GM19397 (cell line): ENCODE measurements around the gene COQ6.
"Not testable (repeated sequence)": the region's sequence is repeated elsewhere in the genome, so short reads cannot be mapped to it uniquely, and the experiment has no call there.

Experiments used
- ATAC-seq: cut with Tn5 transposase; IDR thresholded peaks from one replicate; pipeline ENCODE4 v1.9.1; 2021; ENCODE audit warnings: mild to moderate bottlenecking, moderate library complexity; ENCODE audit not compliant: unreplicated experiment

COQ6 gene

GRCh38 chr14:73977896-73978295 is 27.8 kb downstream of the COQ6 start:
- no peak for ATAC-seq

GRCh38 chr14:73988065-73988464 is 38.0 kb downstream of the COQ6 start:
- no peak for ATAC-seq

GRCh38 chr14:73988656-73989055 is 38.6 kb downstream of the COQ6 start:
- ATAC-seq: not testable (repeated sequence)

GRCh38 chr14:73991092-73991491 is 41.0 kb downstream of the COQ6 start:
- ATAC-seq: no peak

GRCh38 chr14:73994926-73995325 is 44.8 kb downstream of the COQ6 start:
- ATAC-seq: not testable (repeated sequence)

- no peak for ATAC-seq
These were observed 45.9 kb downstream of the COQ6 start for GRCh38 chr14:73995977-73996378.

- no peak for ATAC-seq
These were observed 46.6 kb downstream of the COQ6 start for GRCh38 chr14:73996731-73997107.

GRCh38 chr14:73997108-73997943 is 47.2 kb downstream of the COQ6 start:
- no peak for ATAC-seq

- no peak for ATAC-seq
These were observed 47.9 kb downstream of the COQ6 start for GRCh38 chr14:73997944-73998447.

GRCh38 chr14:73998726-73999125 is 48.6 kb downstream of the COQ6 start:
- no peak for ATAC-seq

- ATAC-seq: not testable (repeated sequence)
These were observed 55.6 kb downstream of the COQ6 start for GRCh38 chr14:74005664-74006063.

- ATAC-seq: no peak
These were observed 58.9 kb downstream of the COQ6 start for GRCh38 chr14:74008843-74009499.
